HG03457 (cell line): ENCODE measurements around the gene TRPV4.
"Not testable (repeated sequence)": the region's sequence is repeated elsewhere in the genome, so short reads cannot be mapped to it uniquely, and the experiment has no call there.

ENCODE experiments used
- ATAC-seq: cut with Tn5 transposase; IDR thresholded peaks from one replicate; pipeline ENCODE4 v1.9.1; 2021; ENCODE audit warnings: moderate number of reproducible peaks; ENCODE audit not compliant: unreplicated experiment

Gene TRPV4

GRCh38 chr12:109861689-109862314, 28.6 kb upstream of the TRPV4 start:
- ATAC-seq = no peak

- no peak for ATAC-seq
These were observed 27.8 kb upstream of the TRPV4 start for GRCh38 chr12:109860977-109861376.

- ATAC-seq = no peak
These were observed 25.6 kb upstream of the TRPV4 start for GRCh38 chr12:109858764-109859163.

GRCh38 chr12:109857715-109858114, 24.5 kb upstream of the TRPV4 start:
- ATAC-seq = no peak

GRCh38 chr12:109855377-109855776, 22.2 kb upstream of the TRPV4 start:
- no peak for ATAC-seq

GRCh38 chr12:109850518-109850917, 17.3 kb upstream of the TRPV4 start:
- ATAC-seq = not testable (repeated sequence)

- no peak for ATAC-seq
These were observed 14.0 kb upstream of the TRPV4 start for GRCh38 chr12:109847142-109847735.

GRCh38 chr12:109845824-109846205, 12.6 kb upstream of the TRPV4 start:
- ATAC-seq = no peak

GRCh38 chr12:109844983-109845823, 12.0 kb upstream of the TRPV4 start:
- ATAC-seq = peak; percentile 68

- no peak for ATAC-seq
These were observed 10.9 kb upstream of the TRPV4 start for GRCh38 chr12:109844091-109844490.

GRCh38 chr12:109842021-109842420, 8.8 kb upstream of the TRPV4 start:
- no peak for ATAC-seq

GRCh38 chr12:109841356-109841755, 8.2 kb upstream of the TRPV4 start:
- ATAC-seq = no peak

GRCh38 chr12:109840305-109841074, 7.3 kb upstream of the TRPV4 start:
- no peak for ATAC-seq

- ATAC-seq = no peak
These were observed 6.2 kb upstream of the TRPV4 start for GRCh38 chr12:109839444-109839843.

GRCh38 chr12:109836916-109837315, 3.7 kb upstream of the TRPV4 start:
- no peak for ATAC-seq

- no peak for ATAC-seq
These were observed 2.6 kb upstream of the TRPV4 start for GRCh38 chr12:109835827-109836226.

- no peak for ATAC-seq
These were observed 474 bp downstream of the TRPV4 start for GRCh38 chr12:109832541-109833306.

- no peak for ATAC-seq
These were observed 1.3 kb downstream of the TRPV4 start for GRCh38 chr12:109831929-109832328.

GRCh38 chr12:109831365-109831764, 1.8 kb downstream of the TRPV4 start:
- no peak for ATAC-seq

GRCh38 chr12:109830718-109831117, 2.5 kb downstream of the TRPV4 start:
- no peak for ATAC-seq

GRCh38 chr12:109830267-109830666, 2.9 kb downstream of the TRPV4 start:
- ATAC-seq = no peak
